GM20000 (cell line): Measurements from ENCODE around the gene LGI2.
"Not testable (repeated sequence)": the region's sequence is repeated elsewhere in the genome, so short reads cannot be mapped to it uniquely, and the experiment has no call there.

Experiments
- DNase-seq: peaks from one replicate; pipeline ENCODE4 v3.0.0; 2012; ENCODE audit warnings: low spot score
- TF ChIP-seq, protein P1 (sequence below): IDR thresholded peaks from 2 replicates; pipeline ENCODE4 v1.5.1; 2012; ENCODE audit warnings: mild to moderate bottlenecking, control low read depth; ENCODE audit errors: extremely low read depth, missing control alignments

The LGI2 gene

DNA sequence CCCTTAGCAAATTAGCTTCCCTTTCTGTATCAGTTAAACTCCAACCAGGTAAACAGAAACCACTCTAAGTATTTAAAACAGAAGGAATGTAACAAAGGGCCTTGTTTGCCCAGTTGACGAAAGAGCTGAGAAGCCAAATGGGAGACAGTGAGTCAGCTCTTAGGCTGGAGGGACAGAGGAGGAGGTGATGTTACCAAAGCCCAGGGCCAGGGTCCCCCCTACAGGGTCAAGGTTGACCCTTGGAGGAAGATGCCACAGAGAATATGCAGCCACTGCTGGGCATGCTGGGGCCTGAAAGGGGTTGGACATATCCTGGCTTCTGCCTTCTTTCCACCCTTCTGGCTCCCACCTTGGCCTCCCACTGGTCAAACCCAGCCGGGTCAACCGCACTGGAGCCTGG, 38.3 kb upstream of the LGI2 start:
- no peak for DNase-seq
- TF ChIP-seq, protein P1, sequence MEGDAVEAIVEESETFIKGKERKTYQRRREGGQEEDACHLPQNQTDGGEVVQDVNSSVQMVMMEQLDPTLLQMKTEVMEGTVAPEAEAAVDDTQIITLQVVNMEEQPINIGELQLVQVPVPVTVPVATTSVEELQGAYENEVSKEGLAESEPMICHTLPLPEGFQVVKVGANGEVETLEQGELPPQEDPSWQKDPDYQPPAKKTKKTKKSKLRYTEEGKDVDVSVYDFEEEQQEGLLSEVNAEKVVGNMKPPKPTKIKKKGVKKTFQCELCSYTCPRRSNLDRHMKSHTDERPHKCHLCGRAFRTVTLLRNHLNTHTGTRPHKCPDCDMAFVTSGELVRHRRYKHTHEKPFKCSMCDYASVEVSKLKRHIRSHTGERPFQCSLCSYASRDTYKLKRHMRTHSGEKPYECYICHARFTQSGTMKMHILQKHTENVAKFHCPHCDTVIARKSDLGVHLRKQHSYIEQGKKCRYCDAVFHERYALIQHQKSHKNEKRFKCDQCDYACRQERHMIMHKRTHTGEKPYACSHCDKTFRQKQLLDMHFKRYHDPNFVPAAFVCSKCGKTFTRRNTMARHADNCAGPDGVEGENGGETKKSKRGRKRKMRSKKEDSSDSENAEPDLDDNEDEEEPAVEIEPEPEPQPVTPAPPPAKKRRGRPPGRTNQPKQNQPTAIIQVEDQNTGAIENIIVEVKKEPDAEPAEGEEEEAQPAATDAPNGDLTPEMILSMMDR = no peak

DNA sequence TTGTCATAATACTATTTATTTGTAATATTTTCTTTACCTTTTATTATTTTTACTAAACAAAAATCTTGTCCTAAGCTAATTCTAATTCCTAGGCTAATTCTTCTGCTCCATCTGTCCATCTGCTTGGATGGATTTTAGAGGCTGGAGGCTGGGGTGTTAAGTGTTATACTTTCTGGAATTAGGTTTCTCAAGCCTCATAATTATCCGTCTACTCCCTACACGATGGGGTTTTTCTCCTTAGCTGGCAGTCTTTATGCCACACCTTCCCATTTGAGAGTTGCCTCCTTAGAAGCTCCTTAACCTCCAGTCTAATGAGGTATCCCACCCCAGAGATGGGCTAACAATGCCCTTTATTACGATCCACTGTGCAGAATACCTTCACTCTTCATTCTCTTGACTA, 37.6 kb upstream of the LGI2 start:
- no peak for DNase-seq
- TF ChIP-seq, protein P1 = no peak

DNA sequence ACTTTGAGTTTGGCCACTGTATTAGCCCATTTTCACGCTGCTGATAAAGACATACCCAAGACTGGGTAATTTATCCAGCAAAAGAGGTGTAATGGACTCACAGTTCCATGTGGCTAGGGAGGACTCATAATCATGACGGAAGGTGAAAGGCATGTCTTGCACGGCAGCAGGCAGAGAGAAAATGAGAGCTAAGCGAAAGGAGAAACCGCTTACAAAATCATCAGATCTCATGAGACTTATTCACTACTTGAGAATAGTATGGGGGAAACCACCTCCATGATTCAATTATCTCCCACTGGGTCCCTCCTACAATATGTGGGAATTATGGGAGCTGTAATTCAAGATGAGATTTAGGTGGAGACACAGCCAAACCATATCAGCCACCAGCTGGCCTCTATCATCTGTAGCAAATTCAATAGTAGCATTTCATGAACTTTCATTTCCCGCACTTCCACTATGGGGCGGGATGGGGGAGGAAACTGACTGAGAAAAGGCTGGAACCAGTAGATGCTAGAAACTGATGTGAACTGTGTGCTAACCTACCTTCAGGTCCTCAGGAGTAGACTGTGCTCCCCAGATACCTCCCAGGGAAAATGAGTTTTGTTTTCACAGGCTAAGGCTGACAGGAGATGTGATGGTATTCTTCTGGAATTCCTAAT, 35.3 kb upstream of the LGI2 start:
- no peak for DNase-seq

DNA sequence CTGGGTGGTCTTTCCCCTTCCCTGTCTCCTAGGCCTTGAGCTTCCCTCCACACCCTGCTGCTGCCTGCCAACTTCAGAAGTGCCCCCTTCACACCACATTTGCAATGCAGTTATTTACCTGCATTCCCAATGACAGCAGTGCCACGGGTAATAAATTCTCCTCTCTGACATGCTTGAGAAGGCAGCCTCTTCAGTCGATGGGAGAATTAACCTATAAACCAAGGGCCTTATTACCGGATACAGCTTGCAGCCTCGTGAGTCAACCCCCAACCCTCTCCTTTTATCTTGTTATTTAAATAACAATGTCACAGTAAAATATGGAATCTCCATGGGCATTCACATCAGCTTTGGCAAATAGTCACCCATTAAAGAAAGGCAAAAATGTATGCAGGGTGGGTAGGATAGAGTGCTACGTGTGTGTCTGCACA, 34.7 kb upstream of the LGI2 start:
- no peak for DNase-seq
- TF ChIP-seq, protein P1 = no peak

More for the DNA sequence above, 35.3 kb upstream of the LGI2 start:
- TF ChIP-seq, protein P1 = no peak

DNA sequence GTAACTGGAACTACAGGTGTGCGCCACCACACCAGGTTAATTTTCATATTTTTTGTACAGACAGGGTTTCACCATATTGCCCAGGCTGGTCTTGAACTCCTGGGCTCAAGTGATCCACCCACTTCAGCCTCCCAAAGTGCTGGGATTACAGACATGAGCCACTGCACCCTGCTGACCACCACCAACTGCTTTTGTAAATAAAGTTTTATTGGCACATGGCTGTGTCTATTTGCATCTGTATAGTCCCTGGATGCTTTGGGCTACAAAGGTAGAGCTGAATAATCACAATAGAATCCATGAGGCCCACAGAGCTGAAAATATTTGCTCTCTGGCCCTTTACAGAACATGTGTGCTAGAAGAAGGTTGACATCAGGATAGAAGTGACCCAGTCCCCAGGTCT, 33.7 kb upstream of the LGI2 start:
- not testable (repeated sequence) for DNase-seq

DNA sequence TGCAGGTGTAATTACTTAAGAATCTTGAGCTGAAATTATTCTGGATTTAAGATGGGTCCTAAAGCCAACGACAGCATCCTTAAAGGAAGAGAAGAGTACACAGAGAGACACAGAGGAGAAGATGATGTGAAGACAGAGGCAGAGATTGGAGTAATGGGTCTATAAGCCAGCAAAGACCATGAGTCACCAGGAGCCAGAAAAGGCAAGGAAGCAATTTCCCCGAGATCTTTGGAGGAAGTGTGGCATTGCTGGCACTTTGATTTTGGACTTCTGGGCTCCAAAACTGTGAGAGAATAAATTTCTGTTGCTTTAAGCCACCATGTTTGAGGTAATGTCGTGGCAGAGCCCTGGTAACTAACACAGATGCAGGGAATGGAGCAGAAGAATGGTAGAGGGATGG, 32.4 kb upstream of the LGI2 start:
- no peak for DNase-seq
- TF ChIP-seq, protein P1 = no peak

DNA sequence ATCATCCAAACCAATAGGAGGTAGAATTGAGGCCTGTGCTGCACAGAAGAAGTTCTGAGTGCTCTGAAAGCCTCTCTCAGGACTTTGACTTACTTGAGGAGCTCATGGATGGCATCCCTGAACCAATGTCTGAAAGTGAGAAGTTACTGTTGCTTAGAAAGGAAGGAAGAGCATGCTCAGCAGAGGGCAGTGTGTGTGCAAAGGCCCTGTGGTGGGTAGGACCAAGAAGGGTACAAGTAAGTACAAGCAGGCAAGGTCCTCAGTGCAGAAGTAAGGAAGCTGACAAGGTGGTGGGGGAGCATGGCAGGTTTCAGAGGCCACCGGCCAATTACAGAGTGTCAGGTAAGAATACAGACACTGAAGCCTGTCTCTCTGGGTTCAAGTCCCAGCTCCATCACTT, 31.4 kb upstream of the LGI2 start:
- TF ChIP-seq, protein P1 = no peak
- no peak for DNase-seq

DNA sequence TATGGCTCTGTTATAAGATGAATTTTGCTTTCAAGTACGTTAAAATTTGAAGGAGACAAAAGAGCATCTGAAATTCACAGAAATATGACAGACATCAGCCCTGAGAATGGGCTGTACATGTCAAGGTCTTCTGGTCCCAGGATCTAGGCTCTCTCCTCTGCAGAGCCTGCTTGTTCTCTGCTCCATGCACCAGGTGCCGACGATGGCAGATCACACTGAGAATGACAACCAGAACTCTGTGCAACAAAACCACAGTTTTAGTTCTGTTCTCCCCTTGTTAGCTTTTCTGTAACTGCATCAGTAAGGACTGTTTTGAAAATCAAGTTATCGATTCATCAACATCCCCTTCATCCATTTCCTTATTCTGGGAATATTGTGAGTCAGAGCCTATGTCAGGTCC, 30.9 kb upstream of the LGI2 start:
- no peak for DNase-seq
- TF ChIP-seq, protein P1 = no peak
